HepG2 (cell line): ENCODE results near the gene IARS2. TPM values are rescaled to one million over a fixed set of nuclear protein-coding genes. Genes with fewer than 3 reads are reported as not detected.

Source experiments
- EHMT2 ChIP-seq: fragments of 200-600 bp; sonication (generic); IDR thresholded peaks from 2 replicates; pipeline ENCODE4 v1.7.0; 2017; ENCODE audit warnings: antibody characterized with exemption, low read depth, low read length, borderline replicate concordance
- GABPA ChIP-seq, 2 experiments: IDR thresholded peaks; 2 replicates each; pipeline ENCODE4 v1.6.1; 2011 to 2016; ENCODE audit warnings: low read depth in 2 of 2, low read length in 1 of 2, missing biosample characterization in 1 of 2, missing genetic modification characterization in 1 of 2
- JUND ChIP-seq: sonication (generic); formaldehyde crosslinking; IDR thresholded peaks from 2 replicates; pipeline ENCODE4 v1.8.0; 2022; ENCODE audit warnings: mild to moderate bottlenecking, missing genetic modification reagents
- MXD4 ChIP-seq: IDR thresholded peaks from 2 replicates; pipeline ENCODE4 v1.6.1; 2016; ENCODE audit warnings: mild to moderate bottlenecking, missing biosample characterization, missing genetic modification reagents
- THYN1 ChIP-seq: sonication (generic); formaldehyde crosslinking; IDR thresholded peaks from 2 replicates; pipeline ENCODE4 v1.8.1; 2023; ENCODE audit warnings: low read depth, mild to moderate bottlenecking, moderate library complexity, missing genetic modification reagents, borderline replicate concordance
- ZBTB42 ChIP-seq: sonication (generic); formaldehyde crosslinking; IDR thresholded peaks from 2 replicates; pipeline ENCODE4 v1.5.0; 2020; ENCODE audit warnings: mild to moderate bottlenecking, missing genetic modification reagents
- ZC3H4 ChIP-seq: sonication (generic); formaldehyde crosslinking; IDR thresholded peaks from 2 replicates; pipeline ENCODE4 v1.4.0; 2020; ENCODE audit warnings: missing genetic modification reagents, borderline replicate concordance
- ZMYM4 ChIP-seq: sonication (generic); formaldehyde crosslinking; IDR thresholded peaks from 2 replicates; pipeline ENCODE4 v1.8.1; 2023; ENCODE audit warnings: mild to moderate bottlenecking, missing genetic modification reagents
- polyA plus RNA-seq, 8 experiments: library from polyadenylated mRNA; depleted of rRNA in 3 of 8; stranded (reverse) in 7 of 8; unstranded in 1 of 8; fragments of >200 nt; fragmentation: Illumina TruSeq in 4 of 8; extraction: Trizol in 4 of 8; gene quantifications; 2 replicates each; pipeline versions ENCODE4 v1.2.1 to v1.2.3, GENCODE V29; 2011 to 2016; ENCODE audit warnings: low read depth in 4 of 8, missing spikeins in 1 of 8, mixed read lengths in 1 of 8; ENCODE audit not compliant: insufficient read depth in 1 of 8
- total RNA-seq, 5 experiments: library from RNA; depleted of rRNA; stranded (reverse); fragments of >200 nt; fragmentation: Illumina TruSeq; extraction: Trizol; gene quantifications; 2 replicates each; pipeline ENCODE4 v1.2.3, GENCODE V29; 2016; ENCODE audit warnings: low read depth in 1 of 5
- TF ChIP-seq, protein P1 (sequence below): sonication (generic); formaldehyde crosslinking; IDR thresholded peaks from 2 replicates; pipeline ENCODE4 v1.4.0; 2020; ENCODE audit warnings: missing genetic modification reagents, mild to moderate bottlenecking, borderline replicate concordance
- TF ChIP-seq, protein P2 (sequence below): sonication (generic); formaldehyde crosslinking; IDR thresholded peaks from 2 replicates; pipeline ENCODE4 v1.9.0; 2021; ENCODE audit warnings: mild to moderate bottlenecking, missing genetic modification reagents
- TF ChIP-seq, protein P3 (sequence below): sonication (generic); formaldehyde crosslinking; IDR thresholded peaks from 2 replicates; pipeline ENCODE4 v1.5.1; 2020; ENCODE audit warnings: mild to moderate bottlenecking, missing genetic modification reagents
- TF ChIP-seq, protein P4 (sequence below): sonication (generic); formaldehyde crosslinking; IDR thresholded peaks from 2 replicates; pipeline ENCODE4 v1.5.0; 2020; ENCODE audit warnings: mild to moderate bottlenecking, missing genetic modification reagents

IARS2 gene
- total and polyA plus RNA-seq, 2 of the 13 experiments (the other 11 are each of a cell fraction or from before 2014, with no cell fraction given): 28.6 to 122 TPM

DNA sequence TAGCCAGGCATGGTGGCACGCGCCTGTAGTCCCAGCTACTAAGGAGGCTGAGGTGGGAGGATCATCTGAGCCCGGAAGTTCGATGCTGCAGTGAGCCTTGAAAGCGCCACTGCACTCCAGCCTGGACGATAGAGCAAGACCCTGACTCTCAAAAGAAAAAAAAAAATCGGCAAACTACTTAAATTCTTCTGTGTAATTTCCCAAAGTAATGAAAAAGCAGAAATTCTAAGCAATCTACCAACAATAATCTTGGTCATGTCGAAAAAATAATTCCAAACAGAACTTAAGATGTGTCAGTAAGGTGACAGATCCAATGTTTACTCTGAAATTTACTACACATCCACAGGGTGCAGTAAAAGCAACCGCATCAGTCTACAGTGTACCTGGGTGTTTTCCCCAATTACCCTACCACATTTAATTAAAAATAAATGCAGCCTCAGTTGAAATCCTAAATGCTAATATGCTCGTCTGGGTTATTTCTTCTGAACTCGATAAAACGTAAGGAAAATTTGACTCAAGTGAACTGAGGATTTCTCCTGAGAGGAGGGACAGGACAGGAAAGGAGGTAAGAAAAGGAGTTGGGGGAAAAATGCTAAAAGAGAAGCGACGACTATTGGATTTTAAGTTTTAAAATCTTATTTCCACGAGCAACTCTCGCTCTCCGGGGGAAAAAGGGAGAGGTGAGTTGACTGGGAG, 48.4 kb upstream of the IARS2 start (continued):
- TF ChIP-seq EHMT2: no peak
- TF ChIP-seq ZMYM4 (CRISPR knock-in tag): peak; percentile 23; the same call in 1 of the 2 replicates
- TF ChIP-seq, protein P1, sequence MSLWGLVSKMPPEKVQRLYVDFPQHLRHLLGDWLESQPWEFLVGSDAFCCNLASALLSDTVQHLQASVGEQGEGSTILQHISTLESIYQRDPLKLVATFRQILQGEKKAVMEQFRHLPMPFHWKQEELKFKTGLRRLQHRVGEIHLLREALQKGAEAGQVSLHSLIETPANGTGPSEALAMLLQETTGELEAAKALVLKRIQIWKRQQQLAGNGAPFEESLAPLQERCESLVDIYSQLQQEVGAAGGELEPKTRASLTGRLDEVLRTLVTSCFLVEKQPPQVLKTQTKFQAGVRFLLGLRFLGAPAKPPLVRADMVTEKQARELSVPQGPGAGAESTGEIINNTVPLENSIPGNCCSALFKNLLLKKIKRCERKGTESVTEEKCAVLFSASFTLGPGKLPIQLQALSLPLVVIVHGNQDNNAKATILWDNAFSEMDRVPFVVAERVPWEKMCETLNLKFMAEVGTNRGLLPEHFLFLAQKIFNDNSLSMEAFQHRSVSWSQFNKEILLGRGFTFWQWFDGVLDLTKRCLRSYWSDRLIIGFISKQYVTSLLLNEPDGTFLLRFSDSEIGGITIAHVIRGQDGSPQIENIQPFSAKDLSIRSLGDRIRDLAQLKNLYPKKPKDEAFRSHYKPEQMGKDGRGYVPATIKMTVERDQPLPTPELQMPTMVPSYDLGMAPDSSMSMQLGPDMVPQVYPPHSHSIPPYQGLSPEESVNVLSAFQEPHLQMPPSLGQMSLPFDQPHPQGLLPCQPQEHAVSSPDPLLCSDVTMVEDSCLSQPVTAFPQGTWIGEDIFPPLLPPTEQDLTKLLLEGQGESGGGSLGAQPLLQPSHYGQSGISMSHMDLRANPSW (CRISPR knock-in tag): peak; percentile 20; the same call in 1 of the 2 replicates
- TF ChIP-seq, protein P2, sequence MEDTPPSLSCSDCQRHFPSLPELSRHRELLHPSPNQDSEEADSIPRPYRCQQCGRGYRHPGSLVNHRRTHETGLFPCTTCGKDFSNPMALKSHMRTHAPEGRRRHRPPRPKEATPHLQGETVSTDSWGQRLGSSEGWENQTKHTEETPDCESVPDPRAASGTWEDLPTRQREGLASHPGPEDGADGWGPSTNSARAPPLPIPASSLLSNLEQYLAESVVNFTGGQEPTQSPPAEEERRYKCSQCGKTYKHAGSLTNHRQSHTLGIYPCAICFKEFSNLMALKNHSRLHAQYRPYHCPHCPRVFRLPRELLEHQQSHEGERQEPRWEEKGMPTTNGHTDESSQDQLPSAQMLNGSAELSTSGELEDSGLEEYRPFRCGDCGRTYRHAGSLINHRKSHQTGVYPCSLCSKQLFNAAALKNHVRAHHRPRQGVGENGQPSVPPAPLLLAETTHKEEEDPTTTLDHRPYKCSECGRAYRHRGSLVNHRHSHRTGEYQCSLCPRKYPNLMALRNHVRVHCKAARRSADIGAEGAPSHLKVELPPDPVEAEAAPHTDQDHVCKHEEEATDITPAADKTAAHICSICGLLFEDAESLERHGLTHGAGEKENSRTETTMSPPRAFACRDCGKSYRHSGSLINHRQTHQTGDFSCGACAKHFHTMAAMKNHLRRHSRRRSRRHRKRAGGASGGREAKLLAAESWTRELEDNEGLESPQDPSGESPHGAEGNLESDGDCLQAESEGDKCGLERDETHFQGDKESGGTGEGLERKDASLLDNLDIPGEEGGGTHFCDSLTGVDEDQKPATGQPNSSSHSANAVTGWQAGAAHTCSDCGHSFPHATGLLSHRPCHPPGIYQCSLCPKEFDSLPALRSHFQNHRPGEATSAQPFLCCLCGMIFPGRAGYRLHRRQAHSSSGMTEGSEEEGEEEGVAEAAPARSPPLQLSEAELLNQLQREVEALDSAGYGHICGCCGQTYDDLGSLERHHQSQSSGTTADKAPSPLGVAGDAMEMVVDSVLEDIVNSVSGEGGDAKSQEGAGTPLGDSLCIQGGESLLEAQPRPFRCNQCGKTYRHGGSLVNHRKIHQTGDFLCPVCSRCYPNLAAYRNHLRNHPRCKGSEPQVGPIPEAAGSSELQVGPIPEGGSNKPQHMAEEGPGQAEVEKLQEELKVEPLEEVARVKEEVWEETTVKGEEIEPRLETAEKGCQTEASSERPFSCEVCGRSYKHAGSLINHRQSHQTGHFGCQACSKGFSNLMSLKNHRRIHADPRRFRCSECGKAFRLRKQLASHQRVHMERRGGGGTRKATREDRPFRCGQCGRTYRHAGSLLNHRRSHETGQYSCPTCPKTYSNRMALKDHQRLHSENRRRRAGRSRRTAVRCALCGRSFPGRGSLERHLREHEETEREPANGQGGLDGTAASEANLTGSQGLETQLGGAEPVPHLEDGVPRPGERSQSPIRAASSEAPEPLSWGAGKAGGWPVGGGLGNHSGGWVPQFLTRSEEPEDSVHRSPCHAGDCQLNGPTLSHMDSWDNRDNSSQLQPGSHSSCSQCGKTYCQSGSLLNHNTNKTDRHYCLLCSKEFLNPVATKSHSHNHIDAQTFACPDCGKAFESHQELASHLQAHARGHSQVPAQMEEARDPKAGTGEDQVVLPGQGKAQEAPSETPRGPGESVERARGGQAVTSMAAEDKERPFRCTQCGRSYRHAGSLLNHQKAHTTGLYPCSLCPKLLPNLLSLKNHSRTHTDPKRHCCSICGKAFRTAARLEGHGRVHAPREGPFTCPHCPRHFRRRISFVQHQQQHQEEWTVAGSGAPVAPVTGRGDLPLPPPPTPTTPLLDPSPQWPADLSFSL: no peak
- no peak for TF ChIP-seq GABPA (IDR thresholded peaks at IDR 0.05; ENCODE audit: low read depth, low read length)
- TF ChIP-seq GABPA (CRISPR knock-in tag; IDR thresholded peaks at IDR 0.05; ENCODE audit: low read depth): peak; percentile 34; the same call in 1 of the 2 replicates
- TF ChIP-seq ZC3H4 (CRISPR knock-in tag): no peak
- no peak for TF ChIP-seq MXD4 (CRISPR knock-in tag)
- no peak for TF ChIP-seq ZBTB42 (CRISPR knock-in tag)
- no peak for TF ChIP-seq JUND (CRISPR knock-in tag)
- TF ChIP-seq, protein P3, sequence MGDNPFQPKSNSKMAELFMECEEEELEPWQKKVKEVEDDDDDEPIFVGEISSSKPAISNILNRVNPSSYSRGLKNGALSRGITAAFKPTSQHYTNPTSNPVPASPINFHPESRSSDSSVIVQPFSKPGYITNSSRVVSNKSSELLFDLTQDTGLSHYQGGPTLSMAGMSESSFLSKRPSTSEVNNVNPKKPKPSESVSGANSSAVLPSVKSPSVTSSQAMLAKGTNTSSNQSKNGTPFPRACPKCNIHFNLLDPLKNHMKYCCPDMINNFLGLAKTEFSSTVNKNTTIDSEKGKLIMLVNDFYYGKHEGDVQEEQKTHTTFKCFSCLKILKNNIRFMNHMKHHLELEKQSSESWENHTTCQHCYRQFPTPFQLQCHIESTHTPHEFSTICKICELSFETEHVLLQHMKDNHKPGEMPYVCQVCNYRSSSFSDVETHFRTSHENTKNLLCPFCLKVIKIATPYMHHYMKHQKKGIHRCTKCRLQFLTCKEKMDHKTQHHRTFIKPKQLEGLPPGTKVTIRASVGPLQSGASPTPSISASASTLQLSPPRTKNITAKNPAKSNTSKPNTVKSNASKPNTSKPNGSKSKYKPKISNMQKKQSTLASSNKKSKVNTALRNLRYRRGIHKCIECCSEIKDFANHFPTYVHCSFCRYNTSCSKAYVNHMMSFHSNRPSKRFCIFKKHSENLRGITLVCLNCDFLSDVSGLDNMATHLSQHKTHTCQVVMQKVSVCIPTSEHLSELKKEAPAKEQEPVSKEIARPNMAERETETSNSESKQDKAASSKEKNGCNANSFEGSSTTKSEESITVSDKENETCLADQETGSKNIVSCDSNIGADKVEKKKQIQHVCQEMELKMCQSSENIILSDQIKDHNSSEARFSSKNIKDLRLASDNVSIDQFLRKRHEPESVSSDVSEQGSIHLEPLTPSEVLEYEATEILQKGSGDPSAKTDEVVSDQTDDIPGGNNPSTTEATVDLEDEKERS (CRISPR knock-in tag): 0 out of 2 replicates have a peak, but pooled peaks have one; percentile 58
- no peak for TF ChIP-seq THYN1 (CRISPR knock-in tag)
- TF ChIP-seq, protein P4, sequence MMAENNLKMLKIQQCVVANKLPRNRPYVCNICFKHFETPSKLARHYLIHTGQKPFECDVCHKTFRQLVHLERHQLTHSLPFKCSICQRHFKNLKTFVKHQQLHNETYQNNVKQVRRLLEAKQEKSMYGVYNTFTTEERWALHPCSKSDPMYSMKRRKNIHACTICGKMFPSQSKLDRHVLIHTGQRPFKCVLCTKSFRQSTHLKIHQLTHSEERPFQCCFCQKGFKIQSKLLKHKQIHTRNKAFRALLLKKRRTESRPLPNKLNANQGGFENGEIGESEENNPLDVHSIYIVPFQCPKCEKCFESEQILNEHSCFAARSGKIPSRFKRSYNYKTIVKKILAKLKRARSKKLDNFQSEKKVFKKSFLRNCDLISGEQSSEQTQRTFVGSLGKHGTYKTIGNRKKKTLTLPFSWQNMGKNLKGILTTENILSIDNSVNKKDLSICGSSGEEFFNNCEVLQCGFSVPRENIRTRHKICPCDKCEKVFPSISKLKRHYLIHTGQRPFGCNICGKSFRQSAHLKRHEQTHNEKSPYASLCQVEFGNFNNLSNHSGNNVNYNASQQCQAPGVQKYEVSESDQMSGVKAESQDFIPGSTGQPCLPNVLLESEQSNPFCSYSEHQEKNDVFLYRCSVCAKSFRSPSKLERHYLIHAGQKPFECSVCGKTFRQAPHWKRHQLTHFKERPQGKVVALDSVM (CRISPR knock-in tag): peak; percentile 95
